ENCODE data around the gene SWT1. TPM values are rescaled to one million over a fixed set of nuclear protein-coding genes. Genes with fewer than 3 reads are reported as not detected.
A peak's percentile ranks its signal among the peaks of the same experiment; 100 is the strongest.

The SWT1 gene
- total and polyA plus RNA-seq, 2 of the 4 experiments (the other 2 are of a cell fraction), result 0.82 to 2.7 TPM

- H3K23ac ChIP-seq (ENCODE audit: low read depth, low read length), result no peak overlapping the region; the same call in 1 of the 2 replicates
- no peaks in the 10 kb centered on the region for H3K79me1 ChIP-seq (ENCODE audit: low read depth in 1 of 2, low read length in 2 of 2)
- no peaks in the 10 kb centered on the region for H4K20me1 ChIP-seq (ENCODE audit: insufficient read depth, low read length)
- H2BK5ac ChIP-seq (ENCODE audit: low read depth, low read length, poor library complexity, severe bottlenecking), result no peak overlapping the region
- intact Hi-C loops (cut with micrococcal nuclease) (no loop called here), dilution Hi-C loops (cut with HindIII; ENCODE audit: low sequenced_read_pairs, unreplicated experiment) (no loop called here), in situ Hi-C loops (cut with MboI; ENCODE audit: low sequenced_read_pairs) (no loop called here)
- ChIA-PET CTCF (no interaction called here), POLR2A (ENCODE audit: unreplicated experiment) (no interaction called here)
- no peak overlapping the region for H3K4me2 ChIP-seq (ENCODE audit: low read depth, low read length)
- no peak overlapping the region for H2BK15ac ChIP-seq (ENCODE audit: low read depth, low read length)
- H3K9me3 ChIP-seq (ENCODE audit: control insufficient read depth, insufficient read depth, low read length), result no peaks in the 10 kb centered on the region
- H2AFZ ChIP-seq (replicated peaks; ENCODE audit: low read length, poor library complexity), result no peak overlapping the region
- H3K18ac ChIP-seq (ENCODE audit: low read depth, low read length), result no peak overlapping the region
- DNase-seq, result peak; percentile 11
- H2AK5ac ChIP-seq (ENCODE audit: low read depth, low read length), result no peak overlapping the region
- H4K8ac ChIP-seq (ENCODE audit: low read depth in 2 of 2, low read length in 2 of 2), result no peak overlapping the region
- no peaks in the 10 kb centered on the region for H3K9me1 ChIP-seq (ENCODE audit: insufficient read depth, low read length)
- no peak overlapping the region for H3K4me3 ChIP-seq (ENCODE audit: insufficient read depth, low read depth, low read length)
- H4K5ac ChIP-seq (ENCODE audit: low read depth, low read length), result no peak overlapping the region
- no peak overlapping the region for H3K56ac ChIP-seq (ENCODE audit: extremely low read depth, insufficient read depth, low read length)
- no peak overlapping the region for H3K27ac ChIP-seq (ENCODE audit: insufficient read depth, low read length)
- peaks cover 5% of the 10 kb centered on the region; the same call in 1 of the 2 replicates for H3K4me1 ChIP-seq (ENCODE audit: control insufficient read depth, insufficient read depth, low read length)
- TF ChIP-seq MXI1 (IDR thresholded peaks at IDR 0.05; ENCODE audit: borderline replicate concordance, low read depth, low read length) (no peak), ELK1 (IDR thresholded peaks at IDR 0.05; ENCODE audit: borderline replicate concordance, low read depth, low read length) (no peak), RAD21 (IDR thresholded peaks at IDR 0.05; ENCODE audit: low read length) (no peak), CTCF (conservative IDR thresholded peaks at IDR 0.05; ENCODE audit: low read depth, low read length) (no peak), RFX5 (IDR thresholded peaks at IDR 0.05; ENCODE audit: low read depth, low read length) (no peak), FOS (IDR thresholded peaks at IDR 0.05; ENCODE audit: low read depth, low read length) (no peak), BHLHE40 (IDR thresholded peaks at IDR 0.05; ENCODE audit: low read depth, low read length) (no peak), MAFK (IDR thresholded peaks at IDR 0.05; ENCODE audit: low read depth, low read length) (no peak), MAZ (IDR thresholded peaks at IDR 0.05; ENCODE audit: borderline replicate concordance, low read depth, low read length) (no peak), CHD1 (IDR thresholded peaks at IDR 0.05; ENCODE audit: low read depth, low read length) (no peak)
- no peak overlapping the region for H3K9ac ChIP-seq (ENCODE audit: low read depth, low read length)
- H3K4ac ChIP-seq (ENCODE audit: low read depth, low read length), result no peak overlapping the region
- H2AK9ac ChIP-seq (replicated peaks; ENCODE audit: low read depth, low read length, poor library complexity), result no peak overlapping the region
- H2BK120ac ChIP-seq (ENCODE audit: low read depth, low read length), result no peak overlapping the region
- no TSS peak for BruUV-seq (replicated peaks)
- no peak overlapping the region for H4K91ac ChIP-seq (ENCODE audit: insufficient read depth, low read depth, low read length)
- peak; percentile 32 for ATAC-seq (ENCODE audit: low read depth)
- no CpG with 5 or more reads among the region's 1 CpG for WGBS, 2 experiments (ENCODE audit: extremely low coverage in 2 of 2, insufficient read length in 1 of 2)
- no peaks in the 10 kb centered on the region for H3K36me3 ChIP-seq (ENCODE audit: control insufficient read depth, insufficient read depth, low read length)
- no peaks in the 10 kb centered on the region for H3K27me3 ChIP-seq (ENCODE audit: control insufficient read depth, insufficient read depth, low read length)
- no peak overlapping the region for H2BK20ac ChIP-seq (ENCODE audit: low read depth, low read length)
- H3K14ac ChIP-seq (replicated peaks; ENCODE audit: low read depth, low read length), result 0 out of 2 replicates have a peak overlapping the region, but pooled peaks have one; percentile 56
These were observed 103.6 kb downstream of the SWT1 start for GRCh38 chr1:185260611-185261010.

All from IMR-90 (cell line).